ENCODE data around the gene GADL1. TPM values are rescaled to one million over a fixed set of nuclear protein-coding genes. Genes with fewer than 3 reads are reported as not detected.

Gene GADL1
- polyA plus RNA-seq, 3 donors, result not detected

DNA sequence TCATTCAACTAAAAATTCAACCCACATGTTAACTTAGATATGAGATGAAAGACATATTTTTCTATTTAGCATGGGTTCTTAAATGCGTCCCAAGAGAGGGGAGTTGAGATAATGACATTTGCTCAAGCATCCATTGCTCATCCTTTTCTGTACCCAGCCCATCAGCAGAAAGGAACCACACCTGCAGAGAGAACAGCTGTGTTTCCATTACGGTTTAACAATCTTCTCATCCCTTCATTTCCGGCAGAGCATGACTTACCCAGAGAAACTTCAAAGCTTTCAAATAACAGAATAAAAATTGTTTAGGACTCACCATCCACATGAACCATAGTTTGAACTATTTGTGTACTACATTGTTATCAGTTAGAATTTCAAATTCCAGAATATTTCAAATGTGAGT, 174.9 kb downstream of the GADL1 start:
- Histone ChIP-seq H3K79me2 (ENCODE audit: insufficient read depth, low read length) (no peaks in the 10 kb centered on the region), H3K27me3 (ENCODE audit: control insufficient read depth in 2 of 2, insufficient read depth in 2 of 2, low read length in 2 of 2) (no peaks in the 10 kb centered on the region), H3K4me1 (ENCODE audit: control insufficient read depth in 1 of 2, insufficient read depth in 2 of 2, low read length in 2 of 2) (no peaks in the 10 kb centered on the region), H3K9ac (ENCODE audit: insufficient read depth, low read length, poor library complexity, severe bottlenecking) (no peak overlapping the region), H2AFZ (ENCODE audit: insufficient read depth, low read depth, low read length, poor library complexity, severe bottlenecking) (no peak overlapping the region), H3K4me2 (replicated peaks; ENCODE audit: extremely low read depth, low read length, poor library complexity, severe bottlenecking) (no peak overlapping the region), H4K20me1 (ENCODE audit: insufficient read depth, low read length) (no peaks in the 10 kb centered on the region), H3K27ac (ENCODE audit: low read depth in 1 of 2, low read length in 2 of 2) (no peak overlapping the region), H3K9me3 (replicated peaks in 1 of 2; ENCODE audit: control insufficient read depth in 1 of 2, insufficient read depth in 1 of 2, low read length in 2 of 2) (no peaks in the 10 kb centered on the region), H3K4me3 (replicated peaks in 1 of 3; ENCODE audit: low read depth in 2 of 3, low read length in 3 of 3) (no peak overlapping the region), H3K36me3 (replicated peaks in 1 of 2; ENCODE audit: control insufficient read depth in 1 of 2, insufficient read depth in 2 of 2, low read length in 2 of 2) (no peaks in the 10 kb centered on the region)
- H3K36me3 Mint-ChIP-seq, result no peaks in the 10 kb centered on the region
- intact Hi-C loops (cut with micrococcal nuclease), result no loop called here
- H3K4me3 Mint-ChIP-seq, result no peak overlapping the region
- H3K9me3 Mint-ChIP-seq, result peaks cover 1 to 8% (median 4%) of the 10 kb centered on the region in 7 donors
- H3K27ac Mint-ChIP-seq, result no peak overlapping the region
- TF ChIP-seq, protein P1, sequence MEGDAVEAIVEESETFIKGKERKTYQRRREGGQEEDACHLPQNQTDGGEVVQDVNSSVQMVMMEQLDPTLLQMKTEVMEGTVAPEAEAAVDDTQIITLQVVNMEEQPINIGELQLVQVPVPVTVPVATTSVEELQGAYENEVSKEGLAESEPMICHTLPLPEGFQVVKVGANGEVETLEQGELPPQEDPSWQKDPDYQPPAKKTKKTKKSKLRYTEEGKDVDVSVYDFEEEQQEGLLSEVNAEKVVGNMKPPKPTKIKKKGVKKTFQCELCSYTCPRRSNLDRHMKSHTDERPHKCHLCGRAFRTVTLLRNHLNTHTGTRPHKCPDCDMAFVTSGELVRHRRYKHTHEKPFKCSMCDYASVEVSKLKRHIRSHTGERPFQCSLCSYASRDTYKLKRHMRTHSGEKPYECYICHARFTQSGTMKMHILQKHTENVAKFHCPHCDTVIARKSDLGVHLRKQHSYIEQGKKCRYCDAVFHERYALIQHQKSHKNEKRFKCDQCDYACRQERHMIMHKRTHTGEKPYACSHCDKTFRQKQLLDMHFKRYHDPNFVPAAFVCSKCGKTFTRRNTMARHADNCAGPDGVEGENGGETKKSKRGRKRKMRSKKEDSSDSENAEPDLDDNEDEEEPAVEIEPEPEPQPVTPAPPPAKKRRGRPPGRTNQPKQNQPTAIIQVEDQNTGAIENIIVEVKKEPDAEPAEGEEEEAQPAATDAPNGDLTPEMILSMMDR (IDR thresholded peaks at IDR 0.05), result no peak
- WGBS (ENCODE audit: insufficient coverage), result no CpG with 5 or more reads among the region's 3 CpGs
- H3K4me1 Mint-ChIP-seq, result no peaks in the 10 kb centered on the region
- H3K27me3 Mint-ChIP-seq (ENCODE audit: low read depth in 3 of 3), result peaks cover 0 to 4% (median 0%) of the 10 kb centered on the region in 3 donors
- no peak for DNase-seq

DNA sequence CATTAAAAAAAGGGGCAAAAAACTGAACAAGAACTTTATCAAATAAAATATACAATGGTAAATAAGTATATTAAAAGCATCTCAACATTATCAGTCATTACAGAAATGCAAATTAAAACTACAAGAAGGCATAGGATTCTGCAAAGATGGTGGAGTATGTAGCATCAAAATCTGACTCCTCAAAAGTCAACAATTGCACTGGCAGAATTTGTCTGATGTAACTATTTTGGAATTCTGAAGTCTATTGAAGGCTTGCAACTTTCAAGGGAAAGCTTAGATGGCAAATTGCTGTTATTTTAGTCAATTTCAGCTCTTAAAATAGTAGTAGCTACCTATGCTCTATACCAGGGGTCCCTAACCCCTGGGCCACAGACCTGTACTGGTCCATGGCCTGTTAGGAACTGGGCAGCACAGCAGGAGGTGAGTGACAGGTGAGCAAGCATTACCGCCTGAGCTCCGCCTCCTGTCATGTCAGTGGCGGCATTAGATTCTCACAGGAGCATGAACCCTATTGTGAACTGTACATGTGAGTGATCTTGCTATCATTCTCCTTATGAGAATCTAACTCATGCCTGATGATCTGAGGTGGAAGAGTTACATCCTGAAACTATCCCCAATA, 180.5 kb downstream of the GADL1 start:
- H3K36me3 Mint-ChIP-seq, result no peaks in the 10 kb centered on the region
- no peak overlapping the region for H3K4me2 ChIP-seq (replicated peaks; ENCODE audit: extremely low read depth, low read length, poor library complexity, severe bottlenecking)
- no peaks in the 10 kb centered on the region for H3K9me3 ChIP-seq (replicated peaks in 1 of 2; ENCODE audit: control insufficient read depth in 1 of 2, insufficient read depth in 1 of 2, low read length in 2 of 2)
- H3K9ac ChIP-seq (ENCODE audit: insufficient read depth, low read length, poor library complexity, severe bottlenecking), result no peak overlapping the region
- no peak overlapping the region for H3K27ac Mint-ChIP-seq
- peaks cover 0 to 11% (median 0%) of the 10 kb centered on the region in 7 donors for H3K9me3 Mint-ChIP-seq
- no peaks in the 10 kb centered on the region for H3K79me2 ChIP-seq (ENCODE audit: insufficient read depth, low read length)
- intact Hi-C loops (cut with micrococcal nuclease), result no loop called here
- H3K27ac ChIP-seq (ENCODE audit: low read depth in 1 of 2, low read length in 2 of 2), result no peak overlapping the region
- no peak overlapping the region for H3K4me3 Mint-ChIP-seq
- TF ChIP-seq, protein P1 (IDR thresholded peaks at IDR 0.05), result no peak
- H3K4me3 ChIP-seq (replicated peaks in 1 of 3; ENCODE audit: low read depth in 2 of 3, low read length in 3 of 3), result no peak overlapping the region
- no peaks in the 10 kb centered on the region for H4K20me1 ChIP-seq (ENCODE audit: insufficient read depth, low read length)
- no peaks in the 10 kb centered on the region for H3K36me3 ChIP-seq (replicated peaks in 1 of 2; ENCODE audit: control insufficient read depth in 1 of 2, insufficient read depth in 2 of 2, low read length in 2 of 2)
- no peak for DNase-seq
- H3K27me3 ChIP-seq (ENCODE audit: control insufficient read depth in 2 of 2, insufficient read depth in 2 of 2, low read length in 2 of 2), result no peaks in the 10 kb centered on the region
- H3K27me3 Mint-ChIP-seq (ENCODE audit: low read depth in 3 of 3), result peaks cover 0 to 2% (median 0%) of the 10 kb centered on the region in 3 donors
- WGBS (ENCODE audit: insufficient coverage), result 100% methylated on average over 2 of the region's 3 CpGs
- H2AFZ ChIP-seq (ENCODE audit: insufficient read depth, low read depth, low read length, poor library complexity, severe bottlenecking), result no peak overlapping the region
- H3K4me1 ChIP-seq (ENCODE audit: control insufficient read depth in 1 of 2, insufficient read depth in 2 of 2, low read length in 2 of 2), result peaks cover 0 to 6% of the 10 kb centered on the region in 2 donors
- H3K4me1 Mint-ChIP-seq, result peaks cover 9% of the 10 kb centered on the region

Data from CD14-positive monocyte (primary cell).